ENCODE measurements around the gene EPOP.
A peak's percentile ranks its signal among the peaks of the same experiment; 100 is the strongest.

The EPOP gene

DNA sequence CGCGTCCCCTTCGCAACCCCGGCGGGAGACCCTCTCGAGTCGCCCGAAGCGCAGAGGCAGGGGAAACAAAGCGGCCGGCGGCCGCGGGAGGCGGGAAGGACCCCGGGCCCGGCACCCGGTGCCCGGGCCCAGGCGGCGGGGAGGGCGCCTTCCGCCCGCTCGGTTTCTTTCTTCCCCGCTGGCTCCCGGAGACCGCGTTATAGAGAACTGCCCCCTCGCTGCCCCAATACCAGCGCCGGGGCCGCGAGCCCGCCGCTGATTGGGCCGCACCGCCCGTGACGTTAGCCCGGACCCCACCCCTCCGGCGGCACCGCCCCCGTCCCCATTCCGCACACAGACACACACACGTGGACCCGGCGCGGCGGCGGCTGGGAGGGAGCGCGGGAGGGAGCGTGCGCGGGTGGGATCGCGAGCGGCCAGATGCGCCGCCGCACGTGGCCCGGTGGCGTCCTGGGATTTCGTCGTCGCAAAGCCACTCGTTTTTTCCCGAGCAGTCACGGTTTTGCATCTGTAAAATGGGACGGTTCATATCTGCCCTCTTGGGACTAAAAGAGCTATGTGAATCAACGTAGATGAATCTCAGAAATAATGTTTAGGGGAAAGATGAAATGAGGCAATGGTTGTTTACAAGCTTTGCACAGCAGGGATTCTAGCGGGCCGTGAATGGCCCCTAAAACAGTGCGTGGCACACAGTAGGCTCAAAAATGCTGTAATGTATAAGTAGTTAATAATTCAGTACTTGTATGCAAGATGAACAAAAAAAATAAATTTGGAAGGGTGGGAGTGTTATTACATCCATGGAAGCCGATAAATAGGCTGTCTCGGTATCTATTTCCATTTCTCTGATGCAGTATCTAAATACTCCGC is at the start of gene EPOP:
EPOP (minus strand) TSS at position 209 of the 867 bp plus-strand sequence. CDS start 462 bp downstream, outside the sequence.
- DNase-seq (ENCODE audit: low read depth in 3 of 3), result peak; percentile 85 to 92 (median 85)

DNA sequence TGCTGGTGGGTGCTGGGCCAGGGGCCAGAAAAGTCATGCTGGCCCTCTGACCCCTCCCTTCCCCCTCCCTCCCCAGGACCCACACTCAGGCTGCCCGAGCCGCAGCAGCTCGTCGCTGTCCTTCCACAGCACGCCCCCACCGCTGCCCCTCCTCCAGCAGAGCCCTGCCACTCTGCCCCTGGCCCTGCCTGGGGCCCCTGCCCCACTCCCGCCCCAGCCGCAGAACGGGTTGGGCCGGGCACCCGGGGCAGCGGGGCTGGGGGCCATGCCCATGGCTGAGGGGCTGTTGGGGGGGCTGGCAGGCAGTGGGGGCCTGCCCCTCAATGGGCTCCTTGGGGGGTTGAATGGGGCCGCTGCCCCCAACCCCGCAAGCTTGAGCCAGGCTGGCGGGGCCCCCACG is 47.0 kb upstream of the EPOP start:
- no peak for DNase-seq (ENCODE audit: low read depth in 3 of 3)

DNA sequence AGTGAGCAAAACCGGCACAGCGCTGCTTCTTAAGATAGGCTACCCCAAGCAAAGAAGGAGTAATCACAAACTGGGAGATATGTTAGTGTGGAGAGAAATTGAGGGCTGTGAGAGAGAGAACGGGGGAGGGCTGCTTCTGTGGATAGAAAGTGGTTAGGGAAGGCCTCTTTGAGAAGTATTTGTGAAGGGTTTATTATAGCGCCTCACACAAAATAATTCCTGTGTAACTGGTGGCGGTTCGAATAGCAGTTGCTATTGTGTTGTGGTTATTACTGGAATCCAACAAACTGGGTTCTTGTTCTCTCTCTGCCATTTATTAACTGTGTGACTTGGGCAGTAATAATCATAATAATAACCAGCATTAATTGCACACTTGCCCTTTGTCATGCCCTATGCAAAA is 46.2 kb upstream of the EPOP start:
- DNase-seq (ENCODE audit: low read depth in 3 of 3), result no peak

DNA sequence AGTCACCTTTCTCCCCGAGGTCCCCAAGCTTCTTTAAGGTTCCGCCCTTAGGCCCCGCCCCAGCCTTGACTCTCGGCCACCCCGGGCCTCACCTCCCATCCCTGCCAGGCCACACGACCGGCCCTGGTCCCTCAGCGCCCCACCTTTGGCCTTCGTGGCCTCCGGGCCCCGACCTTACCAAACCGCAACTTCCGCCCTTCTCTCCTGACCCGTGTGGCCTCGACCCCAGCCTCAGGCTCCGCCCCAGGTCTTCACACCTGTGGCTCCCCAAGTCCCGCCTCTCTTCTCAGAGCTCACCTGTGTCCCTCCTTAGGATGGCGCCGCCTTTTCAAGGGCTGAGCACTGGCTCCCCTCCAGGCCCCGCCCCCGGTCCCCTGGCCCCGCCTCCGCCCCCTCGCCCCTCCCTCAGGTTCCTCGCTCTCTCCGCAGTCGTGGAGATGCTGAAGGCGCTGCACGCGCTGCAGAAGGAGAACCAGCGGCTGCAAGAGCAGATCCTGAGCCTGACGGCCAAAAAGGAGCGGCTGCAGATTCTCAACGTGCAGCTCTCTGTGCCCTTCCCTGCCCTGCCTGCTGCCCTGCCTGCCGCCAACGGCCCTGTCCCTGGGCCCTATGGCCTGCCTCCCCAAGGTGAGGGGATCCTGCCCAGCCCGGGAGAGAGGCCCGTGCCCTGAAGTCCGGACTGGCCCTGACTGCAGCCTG is 45.3 kb upstream of the EPOP start:
- DNase-seq (ENCODE audit: low read depth in 3 of 3), result no peak

DNA sequence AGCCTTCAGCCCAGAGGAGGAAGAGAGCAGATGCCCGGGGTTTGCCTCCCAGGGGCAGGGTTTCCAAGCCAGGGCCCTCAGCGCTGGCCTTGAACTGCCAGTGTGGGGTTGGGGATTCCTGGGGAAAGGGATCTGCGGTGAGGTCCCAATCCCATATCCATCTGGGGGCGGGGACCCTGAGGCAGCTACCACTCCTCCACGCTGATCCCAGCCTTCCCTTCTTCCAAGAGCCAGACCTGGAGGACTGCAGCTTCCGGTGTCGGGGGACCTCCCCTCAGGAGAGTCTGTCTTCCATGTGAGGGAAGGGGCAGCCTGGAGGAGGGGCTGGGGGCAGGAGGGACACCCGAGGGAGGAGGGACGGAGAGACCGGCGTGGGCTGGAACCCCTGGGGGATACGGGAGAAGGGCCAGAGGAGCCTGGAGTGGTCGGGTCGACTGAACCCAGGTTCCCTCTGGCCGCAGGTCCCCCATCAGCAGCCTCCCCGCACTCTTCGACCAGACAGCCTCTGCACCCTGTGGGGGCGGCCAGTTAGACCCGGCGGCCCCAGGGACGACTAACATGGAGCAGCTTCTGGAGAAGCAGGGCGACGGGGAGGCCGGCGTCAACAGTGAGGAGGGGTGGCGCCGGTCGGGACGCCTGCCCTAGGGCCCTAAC is 44.7 kb upstream of the EPOP start:
- no peak for DNase-seq (ENCODE audit: low read depth in 3 of 3)

DNA sequence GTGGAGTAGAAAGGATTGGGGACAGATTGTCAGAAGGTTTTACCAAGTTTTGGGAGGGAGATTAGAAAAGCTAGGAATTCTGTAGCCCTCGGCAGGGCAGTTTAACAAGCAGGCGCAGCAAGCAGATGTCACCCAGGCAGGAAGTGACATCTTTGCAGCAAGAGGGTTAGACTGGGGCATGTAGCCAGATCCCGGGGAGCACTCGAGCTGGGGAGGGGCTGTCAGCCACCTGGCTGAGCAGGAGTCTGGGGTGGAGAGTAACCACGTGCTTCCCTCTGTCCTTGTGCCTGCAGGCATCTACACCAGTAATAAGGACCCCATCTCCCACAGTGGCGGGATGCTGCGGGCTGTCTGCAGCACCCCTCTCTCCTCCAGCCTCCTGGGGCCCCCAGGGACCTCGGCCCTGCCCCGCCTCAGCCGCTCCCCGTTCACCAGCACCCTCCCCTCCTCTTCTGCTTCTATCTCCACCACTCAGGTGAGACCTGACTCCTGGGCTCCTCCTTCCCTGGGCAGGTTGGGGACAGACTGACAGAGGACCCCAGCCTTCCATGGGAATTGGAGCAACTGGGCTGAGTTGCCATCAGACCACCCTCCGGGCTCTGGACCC is 42.5 kb upstream of the EPOP start:
- no peak for DNase-seq (ENCODE audit: low read depth in 3 of 3)

DNA sequence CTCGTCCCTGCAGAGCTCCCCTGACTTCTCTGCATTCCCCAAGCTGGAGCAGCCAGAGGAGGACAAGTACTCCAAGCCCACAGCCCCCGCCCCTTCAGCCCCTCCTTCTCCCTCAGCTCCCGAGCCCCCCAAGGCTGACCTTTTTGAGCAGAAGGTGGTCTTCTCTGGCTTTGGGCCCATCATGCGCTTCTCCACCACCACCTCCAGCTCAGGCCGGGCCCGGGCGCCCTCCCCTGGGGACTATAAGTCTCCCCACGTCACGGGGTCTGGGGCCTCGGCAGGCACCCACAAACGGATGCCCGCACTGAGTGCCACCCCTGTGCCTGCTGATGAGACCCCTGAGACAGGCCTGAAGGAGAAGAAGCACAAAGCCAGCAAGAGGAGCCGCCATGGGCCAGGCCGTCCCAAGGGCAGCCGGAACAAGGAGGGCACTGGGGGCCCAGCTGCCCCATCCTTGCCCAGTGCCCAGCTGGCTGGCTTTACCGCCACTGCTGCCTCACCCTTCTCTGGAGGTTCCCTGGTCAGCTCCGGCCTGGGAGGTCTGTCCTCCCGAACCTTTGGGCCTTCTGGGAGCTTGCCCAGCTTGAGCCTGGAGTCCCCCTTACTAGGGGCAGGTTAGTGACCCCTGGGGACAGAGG is 41.7 kb upstream of the EPOP start:
- DNase-seq (ENCODE audit: low read depth in 3 of 3), result no peak

DNA sequence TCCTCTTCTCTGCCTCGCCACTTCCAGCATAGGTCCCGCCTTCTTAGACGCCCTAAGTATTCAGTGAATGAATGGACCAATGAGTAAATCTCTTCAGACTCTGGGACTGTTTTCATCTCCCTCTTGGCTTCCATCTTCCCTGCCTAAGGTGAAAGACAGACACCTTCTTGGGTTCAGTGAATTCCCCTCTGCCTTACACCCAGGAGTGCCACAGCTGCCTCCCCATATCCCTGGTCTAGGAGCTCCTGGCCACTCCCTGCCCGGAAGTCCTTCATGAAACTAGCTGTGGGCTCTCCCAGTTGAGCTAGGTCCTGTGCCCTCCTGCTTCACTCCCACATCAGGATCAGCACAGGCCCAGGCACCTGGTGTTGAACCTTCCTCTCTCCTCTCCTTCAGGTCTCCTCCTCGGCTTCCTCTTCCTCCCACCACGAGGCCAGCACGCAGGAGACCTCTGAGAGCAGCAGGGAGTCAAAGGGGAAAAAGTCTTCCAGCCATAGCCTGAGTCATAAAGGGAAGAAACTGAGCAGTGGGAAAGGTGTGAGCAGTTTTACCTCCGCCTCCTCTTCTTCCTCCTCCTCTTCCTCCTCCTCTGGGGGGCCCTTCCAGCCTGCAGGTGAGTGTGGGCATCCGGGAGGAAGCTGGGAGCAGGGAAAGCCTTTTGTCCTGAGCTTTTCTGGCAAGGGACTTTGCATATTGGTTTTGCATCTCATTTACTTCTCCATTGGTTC is 40.6 kb upstream of the EPOP start:
- DNase-seq (ENCODE audit: low read depth in 3 of 3), result no peak

DNA sequence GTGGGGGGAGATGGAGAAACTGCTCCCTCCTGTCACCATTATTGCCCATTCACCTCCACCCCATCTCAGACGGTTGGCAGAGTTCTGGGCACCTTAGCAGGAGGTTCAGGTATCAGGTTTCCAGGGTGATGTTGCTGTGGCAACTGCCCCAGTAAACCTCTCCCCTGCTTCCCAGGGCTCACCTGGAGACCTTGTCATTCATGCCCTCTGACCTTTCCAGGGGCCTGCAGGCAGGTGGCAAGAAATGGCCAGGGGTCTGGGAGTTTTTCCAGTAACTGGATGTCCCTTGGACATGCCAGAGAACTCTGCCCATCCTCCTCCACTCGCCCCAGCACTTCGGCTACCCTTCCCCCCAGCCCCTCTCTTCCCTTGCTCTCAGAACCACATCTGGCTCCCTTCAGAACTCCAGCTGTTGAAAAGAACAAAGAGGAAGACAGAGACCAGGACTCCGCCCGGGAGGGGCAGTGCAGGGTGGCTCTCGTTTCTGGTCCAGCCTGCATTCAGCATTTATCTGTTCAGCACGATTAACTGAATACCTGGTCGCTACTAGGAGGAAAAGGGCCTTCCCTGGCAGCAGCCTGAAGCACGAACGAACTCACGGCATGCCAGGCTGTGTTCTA is 38.8 kb upstream of the EPOP start:
- DNase-seq (ENCODE audit: low read depth in 3 of 3), result no peak

DNA sequence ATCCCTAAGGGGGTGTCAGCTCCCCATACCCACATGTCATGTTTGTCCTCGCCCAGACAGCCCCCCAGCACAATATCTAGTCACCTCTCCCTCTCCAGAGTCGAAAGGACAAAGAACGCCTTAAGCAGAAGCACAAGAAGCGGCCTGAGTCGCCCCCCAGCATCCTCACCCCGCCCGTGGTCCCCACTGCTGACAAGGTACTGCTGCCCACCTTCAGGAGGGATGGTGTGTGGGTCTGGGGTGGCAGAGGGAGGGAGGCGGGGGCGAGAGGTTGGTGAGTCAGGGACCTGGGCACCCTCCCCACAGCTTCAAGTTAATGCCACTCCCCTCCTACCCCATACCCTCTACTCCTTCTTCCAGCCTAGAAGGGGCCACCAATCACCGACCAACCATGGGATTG is 37.8 kb upstream of the EPOP start:
- DNase-seq (ENCODE audit: low read depth in 3 of 3), result no peak

DNA sequence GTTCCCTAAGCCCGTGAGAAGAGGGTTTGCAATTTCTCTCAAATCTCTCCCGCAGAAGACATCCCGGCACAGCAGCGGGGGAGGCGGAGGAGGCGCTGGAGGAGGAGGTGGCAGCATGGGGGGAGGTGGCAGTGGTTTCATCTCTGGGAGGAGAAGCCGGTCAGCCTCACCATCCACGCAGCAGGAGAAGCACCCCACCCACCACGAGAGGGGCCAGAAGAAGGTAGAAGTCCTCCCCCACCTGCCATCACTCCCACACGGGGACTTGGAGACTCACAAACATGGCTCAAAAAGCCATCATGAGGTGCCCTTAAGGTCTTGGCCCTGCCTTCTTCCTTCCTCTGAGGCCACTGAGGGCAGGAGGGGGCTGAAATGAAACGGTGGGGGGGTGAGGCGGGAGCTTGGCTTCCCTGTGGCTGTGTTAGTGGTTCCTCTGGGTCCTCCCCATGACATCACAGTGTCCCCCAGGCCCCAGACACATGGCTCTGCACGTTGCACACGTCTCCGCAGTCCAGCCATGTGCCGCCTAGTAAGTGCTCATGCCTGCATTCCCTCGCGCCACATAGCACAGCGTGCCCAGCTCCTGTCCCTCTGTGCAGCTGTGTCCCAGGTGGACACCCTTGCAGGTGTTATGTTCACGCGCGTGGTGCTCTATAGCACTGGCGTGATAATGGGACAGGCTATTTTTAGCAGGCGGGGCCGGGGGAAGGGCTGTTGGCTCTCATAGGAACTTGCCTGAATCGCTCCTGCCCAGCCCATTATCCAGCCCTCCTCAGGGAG is 37.2 kb upstream of the EPOP start:
- DNase-seq (ENCODE audit: low read depth in 3 of 3), result no peak

DNA sequence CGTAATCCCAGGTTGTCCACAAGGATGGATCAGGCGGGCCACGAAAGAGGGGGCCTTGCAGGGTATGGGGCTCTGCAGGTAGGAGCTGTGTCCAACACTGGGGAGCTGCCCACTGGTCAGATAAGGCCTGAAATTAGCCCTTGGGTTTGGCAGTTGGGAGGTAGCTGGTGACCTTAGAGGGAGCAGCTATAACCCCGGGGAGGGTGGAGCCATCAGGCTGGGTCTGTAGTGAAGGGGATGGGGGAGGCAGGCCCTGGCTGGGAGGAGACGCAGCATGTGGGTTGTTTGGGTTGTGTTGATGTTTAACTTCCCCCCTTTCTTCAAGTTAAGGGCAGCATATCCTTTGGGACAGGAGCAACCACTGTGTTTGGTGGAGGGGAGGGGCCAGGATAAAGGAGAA is 36.2 kb upstream of the EPOP start:
- DNase-seq (ENCODE audit: low read depth in 3 of 3), result no peak

DNA sequence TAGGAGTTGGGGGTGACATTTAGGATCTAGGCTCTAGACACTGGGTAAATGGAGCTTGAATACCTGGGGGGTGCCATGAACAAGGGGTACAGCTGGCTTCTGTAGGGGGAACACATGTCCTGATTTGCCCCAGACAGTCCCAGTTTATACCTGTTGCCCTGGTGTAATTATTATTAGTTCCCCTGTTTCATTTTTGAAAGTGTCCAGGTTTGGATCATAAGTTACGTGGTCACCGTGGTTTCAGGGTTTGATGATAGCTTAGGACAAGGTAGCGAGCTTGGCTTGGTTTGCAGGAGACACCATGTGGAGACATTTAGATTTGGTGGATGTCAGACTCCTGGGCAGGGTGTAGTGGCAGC is 35.8 kb upstream of the EPOP start:
- DNase-seq (ENCODE audit: low read depth in 3 of 3), result no peak

DNA sequence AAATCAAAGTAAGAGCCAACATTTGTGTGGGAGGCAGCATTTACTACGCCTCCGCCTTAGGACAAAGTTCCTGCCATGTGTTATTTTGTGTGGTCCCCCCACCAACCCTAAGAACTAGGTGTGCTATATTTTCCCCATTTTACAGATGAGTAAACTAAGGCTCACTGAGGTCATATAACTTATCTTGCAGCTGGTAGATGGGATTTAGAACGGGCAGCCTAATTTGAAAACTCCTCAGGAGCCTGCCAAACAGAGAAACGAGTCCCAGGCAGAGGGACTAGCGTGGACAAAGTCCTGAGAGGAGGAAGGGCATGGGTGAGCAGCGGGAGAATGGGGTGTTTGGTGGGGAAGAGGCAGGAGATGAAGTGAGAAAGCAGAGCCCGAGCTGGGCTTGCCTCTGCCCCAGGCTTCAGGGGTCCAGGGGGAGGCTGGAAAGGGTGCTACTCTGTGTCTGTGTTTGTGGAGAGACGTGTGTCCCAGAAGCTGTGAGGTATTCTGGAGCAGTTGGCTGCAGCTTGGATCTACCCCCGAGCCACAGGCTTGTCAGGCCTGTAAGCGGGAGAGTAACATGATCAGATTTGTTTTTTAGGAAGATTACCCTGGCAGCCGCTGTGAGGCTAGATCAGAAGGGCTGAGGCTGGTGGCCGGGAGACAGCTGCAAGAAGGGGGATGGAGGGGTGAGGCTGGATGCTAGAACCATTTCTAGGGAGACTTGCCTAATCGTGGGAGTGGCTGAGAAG is 35.3 kb upstream of the EPOP start:
- DNase-seq (ENCODE audit: low read depth in 3 of 3), result no peak

DNA sequence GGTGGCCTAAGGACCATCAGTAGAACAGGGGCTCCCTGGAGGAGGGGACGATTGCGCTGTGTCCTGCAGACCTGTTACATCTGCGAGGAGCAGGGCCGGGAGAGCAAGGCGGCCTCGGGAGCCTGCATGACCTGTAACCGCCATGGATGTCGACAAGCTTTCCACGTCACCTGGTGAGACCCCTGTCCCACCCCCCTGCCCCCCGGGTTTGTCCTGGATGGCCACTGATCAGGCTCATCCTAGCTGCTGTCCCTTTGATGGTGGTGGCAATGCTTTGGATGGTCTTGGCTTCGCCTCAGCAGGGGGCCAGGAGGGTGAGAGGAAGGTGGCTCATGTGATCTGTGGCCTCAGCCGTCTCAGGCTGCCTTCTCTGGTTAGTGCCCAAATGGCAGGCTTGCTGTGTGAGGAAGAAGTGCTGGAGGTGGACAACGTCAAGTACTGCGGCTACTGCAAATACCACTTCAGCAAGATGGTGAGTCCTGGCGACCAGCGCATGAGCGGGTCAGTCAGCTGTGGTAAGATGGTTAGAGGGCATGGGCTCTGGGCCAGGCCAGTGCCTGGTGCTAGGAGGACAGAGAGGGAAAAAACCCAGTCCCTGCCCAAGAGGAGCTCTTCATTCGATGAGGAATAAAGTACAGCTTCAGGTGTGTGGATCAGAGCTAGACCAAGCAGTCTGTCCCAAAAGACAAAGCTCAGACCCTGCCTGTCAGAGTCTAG is 34.5 kb upstream of the EPOP start:
- no peak for DNase-seq (ENCODE audit: low read depth in 3 of 3)

DNA sequence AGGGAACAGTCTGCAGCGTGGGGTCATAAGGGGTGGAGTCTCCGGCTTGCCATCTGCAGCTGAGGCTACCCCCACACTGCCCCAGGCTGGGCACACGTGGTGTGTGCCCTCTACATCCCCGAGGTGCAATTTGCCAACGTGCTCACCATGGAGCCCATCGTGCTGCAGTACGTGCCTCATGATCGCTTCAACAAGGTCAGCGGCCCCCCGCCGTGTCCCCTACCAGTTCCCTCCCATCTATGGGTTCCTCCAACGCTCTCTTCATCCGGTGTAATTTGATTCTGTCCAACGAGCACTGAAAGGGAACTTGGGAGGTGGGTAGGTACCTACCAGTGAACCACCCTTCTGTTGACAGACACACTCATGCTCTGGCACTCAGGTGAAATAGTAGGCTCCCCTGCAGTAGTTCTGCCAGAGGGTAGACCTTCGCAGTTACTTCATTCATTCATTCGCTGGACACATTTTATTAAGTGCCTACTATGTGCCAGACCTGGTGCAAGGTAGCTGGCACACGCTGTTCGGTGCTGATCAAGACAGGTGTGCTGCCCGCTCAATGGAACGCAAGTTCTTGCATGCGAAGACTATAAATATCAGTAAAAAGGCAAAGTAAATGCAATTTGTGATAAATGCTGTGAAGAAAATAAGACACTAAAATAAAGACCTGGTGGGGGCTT is 33.1 kb upstream of the EPOP start:
- DNase-seq (ENCODE audit: low read depth in 3 of 3), result no peak

DNA sequence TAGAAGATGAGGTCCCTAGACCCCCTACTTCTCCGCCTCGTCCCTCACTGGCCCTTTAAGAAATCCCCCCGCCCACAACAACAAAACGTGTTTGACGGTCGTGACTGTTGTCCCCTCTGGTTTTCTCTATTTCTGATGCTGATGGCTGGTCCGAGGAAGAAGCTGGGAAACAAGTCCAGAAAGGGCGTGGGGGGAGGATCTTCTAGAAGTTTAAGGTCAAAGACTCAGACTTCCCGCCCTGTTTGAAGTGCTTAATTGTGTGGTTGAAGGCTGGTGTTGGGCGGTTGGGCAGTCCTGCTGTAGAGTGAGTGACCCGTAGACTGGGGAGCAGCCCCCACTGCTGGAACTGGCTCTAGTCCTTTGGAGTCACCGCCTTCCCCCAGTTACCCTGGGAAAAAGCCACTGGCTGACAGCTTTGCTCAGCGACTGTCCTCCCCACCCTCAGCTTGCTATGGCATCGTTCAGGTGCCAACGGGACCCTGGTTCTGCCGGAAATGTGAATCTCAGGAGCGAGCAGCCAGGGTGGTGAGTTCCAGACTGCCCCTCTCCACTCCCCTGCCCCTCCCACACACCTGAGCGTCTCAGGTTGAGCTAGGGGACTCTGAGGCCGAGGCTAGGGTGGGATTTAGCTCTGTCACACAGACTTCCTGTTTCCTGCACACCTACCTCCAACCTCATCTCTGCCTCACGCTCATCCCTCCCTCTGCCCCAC is 31.9 kb upstream of the EPOP start:
- no peak for DNase-seq (ENCODE audit: low read depth in 3 of 3)

All from stimulated activated CD4-positive, alpha-beta T cell treated with anti-CD3 and anti-CD28 coated beads, TNF-alpha, amount 100 ng/mL, for 48 hours (primary cell).